Stimulated activated CD4-positive, alpha-beta T cell treated with anti-CD3 and anti-CD28 coated beads, TNF-alpha, amount 100 ng/mL, for 48 hours (primary cell): Measurements from ENCODE around the gene TAMALIN.

Experiments used
- DNase-seq, 3 donors: peaks; one replicate each; pipeline ENCODE4 v3.0.0-alpha.2; 2020; ENCODE audit warnings: low read depth in 3 of 3

Gene TAMALIN

DNA sequence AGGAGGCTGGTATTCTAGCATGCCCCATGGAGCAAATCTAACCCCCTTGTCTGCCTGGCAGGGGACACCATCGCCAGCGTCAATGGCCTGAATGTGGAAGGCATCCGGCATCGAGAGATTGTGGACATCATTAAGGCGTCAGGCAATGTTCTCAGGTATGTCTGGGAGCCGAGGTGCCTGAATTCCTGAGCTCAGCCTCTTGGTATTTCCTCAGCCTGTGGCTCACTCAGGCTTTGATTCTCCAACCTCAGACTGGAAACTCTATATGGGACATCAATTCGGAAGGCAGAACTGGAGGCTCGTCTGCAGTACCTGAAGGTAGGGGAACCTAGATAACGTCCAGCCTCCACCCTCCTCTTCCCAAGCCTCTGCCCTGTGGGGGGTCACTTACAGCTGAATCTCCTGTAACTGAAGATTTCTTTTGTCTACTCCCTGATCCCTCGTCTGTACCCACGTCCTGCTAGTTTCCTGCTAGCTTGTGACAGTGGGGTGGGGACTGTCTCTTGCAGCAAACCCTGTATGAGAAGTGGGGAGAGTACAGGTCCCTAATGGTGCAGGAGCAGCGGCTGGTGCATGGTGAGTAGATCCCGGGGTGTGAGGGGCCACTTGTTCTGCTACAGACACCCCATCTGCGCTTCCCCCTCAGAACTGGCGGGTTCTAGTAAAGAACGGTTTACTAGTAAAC, 7.0 kb downstream of the TAMALIN start:
- DNase-seq = no peak

DNA sequence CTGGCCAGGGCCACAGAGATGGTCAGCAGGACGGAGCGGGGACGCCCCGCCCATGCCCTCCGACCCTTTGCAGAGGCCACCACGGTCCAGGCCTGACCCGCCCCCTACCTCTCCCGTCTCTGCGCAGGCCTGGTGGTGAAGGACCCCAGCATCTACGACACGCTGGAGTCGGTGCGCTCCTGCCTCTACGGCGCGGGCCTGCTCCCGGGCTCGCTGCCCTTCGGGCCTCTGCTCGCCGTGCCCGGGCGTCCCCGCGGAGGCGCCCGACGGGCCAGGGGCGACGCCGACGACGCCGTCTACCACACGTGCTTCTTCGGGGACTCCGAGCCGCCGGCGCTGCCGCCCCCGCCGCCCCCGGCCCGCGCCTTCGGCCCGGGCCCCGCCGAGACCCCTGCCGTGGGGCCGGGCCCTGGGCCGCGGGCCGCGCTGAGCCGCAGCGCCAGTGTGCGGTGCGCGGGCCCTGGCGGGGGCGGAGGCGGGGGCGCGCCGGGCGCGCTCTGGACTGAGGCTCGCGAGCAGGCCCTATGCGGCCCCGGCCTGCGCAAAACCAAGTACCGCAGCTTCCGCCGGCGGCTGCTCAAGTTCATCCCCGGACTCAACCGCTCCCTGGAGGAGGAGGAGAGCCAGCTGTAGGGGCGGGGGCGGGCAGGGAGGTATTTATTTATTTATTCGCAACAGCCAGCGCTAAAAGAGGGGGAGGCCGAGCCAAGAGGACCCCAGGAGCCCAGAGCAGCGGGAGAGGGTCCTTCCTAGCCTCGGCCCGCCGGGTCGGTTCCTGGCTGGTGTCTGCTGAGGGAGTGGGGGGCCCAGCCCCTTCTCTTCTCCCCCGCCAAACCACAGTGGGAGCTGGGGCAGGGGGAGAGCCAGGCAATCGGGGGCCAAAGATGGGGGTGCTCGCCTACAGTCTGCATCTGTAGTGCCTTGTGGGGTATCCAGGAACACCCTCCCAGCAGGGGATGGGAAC, 8.1 kb downstream of the TAMALIN start:
- no peak for DNase-seq

DNA sequence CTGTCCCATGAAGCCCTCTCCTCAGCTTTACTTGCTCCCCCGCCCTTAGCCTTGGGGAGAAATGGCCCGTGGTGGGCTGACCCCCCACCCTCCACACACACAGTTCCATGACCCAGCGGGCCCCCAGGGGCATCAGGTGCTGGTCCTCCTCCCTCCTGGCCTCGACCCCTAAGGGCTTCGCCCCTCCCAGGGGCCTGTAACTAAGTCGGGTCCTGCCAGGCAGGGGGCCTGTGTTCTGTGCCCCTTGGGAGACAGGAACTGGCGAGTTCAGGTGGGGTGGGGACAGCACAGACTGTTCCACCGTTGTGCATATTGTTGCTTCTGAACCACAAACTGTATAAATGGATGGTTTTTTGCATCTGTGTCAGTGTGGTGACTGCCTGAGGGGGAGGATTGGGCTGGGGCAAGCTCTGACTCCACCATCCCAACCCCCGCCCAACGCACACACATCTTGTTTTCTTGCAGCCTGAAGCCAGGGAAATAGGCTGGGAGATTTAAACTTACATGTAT, 8.8 kb downstream of the TAMALIN start:
- no peak for DNase-seq

DNA sequence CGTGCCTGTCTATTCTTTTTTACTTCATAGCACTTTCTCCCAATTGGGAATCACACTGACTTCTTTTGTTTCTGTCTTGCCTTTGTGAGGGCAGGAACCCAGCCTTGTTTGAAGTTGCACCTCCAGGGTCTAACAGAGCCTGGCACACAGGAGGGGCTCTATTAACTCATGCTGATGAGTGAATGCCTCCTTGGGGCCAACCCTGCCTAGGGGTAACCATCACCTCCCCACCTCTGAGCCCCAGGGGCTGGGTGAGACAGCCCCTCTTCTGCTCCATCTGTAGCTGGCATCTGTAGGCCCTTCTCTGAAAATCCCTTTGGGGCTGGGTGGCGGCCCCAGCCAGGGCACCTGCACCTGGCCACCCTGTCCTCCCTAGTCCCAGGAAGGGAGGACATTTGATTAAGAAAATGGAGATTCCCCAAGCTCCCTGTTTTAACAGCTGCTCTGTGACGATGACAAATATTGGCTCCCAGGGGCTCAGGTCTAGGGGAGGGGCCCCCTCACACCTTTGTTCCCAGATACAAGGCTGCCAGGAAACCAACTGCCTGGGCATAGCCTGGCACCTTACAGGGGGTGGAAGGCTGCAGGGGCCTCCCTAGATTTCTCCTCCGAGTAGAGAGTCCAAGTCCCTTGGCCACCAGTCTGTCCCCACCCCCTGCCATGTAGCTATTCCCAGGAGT, 11.8 kb downstream of the TAMALIN start:
- DNase-seq = no peak

DNA sequence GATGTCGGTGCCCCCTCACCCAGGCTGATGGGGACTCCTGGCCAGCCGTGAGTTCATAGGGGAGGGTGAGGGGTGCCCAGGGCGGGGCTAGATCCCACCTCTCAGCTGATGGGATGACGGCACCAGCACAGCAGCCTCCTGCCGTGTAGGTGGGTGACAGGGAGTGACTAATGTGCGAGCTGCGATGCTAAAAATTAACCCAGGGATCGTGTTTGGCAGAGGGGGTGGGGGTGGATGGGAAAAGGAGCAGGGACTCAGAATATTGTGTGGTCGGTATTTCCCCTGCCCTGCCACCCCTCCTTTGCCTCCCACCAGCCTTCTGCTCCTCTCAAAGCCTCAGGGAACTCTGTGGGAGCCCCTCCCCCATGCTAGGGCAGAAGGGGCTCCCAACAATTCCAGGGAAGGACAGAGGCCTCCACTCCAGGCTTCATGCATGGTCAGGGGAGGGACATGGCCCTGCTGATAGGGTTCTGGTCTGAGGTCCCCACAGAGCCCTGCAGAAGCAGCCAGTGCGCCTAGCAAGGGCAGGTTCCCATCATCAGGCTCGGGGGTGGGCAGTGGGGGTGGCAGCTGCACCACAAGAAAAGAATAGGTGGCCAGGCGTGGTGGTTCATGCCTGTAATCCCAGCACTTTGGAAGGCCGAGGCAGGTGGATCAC, 12.5 kb downstream of the TAMALIN start:
- no peak for DNase-seq

DNA sequence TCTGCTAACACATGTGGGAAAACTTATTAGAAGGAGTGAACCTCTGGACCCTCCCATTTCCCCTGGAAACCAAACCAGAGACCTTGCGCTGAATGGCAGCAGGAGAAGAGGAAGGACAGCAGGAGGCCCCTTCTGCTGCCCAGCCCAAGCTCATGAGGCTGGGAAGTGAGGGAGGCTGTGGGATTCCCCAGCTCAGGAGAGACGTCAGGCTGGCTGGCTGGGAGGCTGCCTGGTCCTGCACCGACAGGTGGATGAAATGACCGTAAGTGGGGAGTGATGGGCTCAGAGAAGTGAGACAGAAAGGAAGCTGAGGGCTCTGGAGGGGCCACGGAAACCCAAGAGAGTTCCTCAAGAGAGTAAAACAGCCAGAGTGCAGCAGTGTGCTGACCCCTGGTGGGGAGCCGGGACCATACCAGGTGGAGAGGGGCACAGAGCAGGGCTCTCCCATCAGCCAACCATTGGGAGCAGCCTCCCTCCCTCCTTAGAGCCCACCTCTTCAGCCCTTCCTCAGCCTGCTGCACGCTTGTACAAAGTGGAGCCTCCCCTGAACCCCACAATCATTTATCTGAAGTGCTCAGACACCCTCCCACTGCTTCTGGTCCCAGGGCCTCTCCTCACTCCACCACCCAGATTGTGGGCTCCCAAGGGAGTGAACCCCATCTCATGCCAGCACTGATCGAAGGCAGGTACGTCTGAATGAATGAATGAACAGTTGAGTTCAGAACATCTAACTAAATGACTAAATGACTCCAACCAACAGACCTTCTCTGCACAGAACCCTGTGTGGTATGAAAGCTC, 14.0 kb downstream of the TAMALIN start:
- peak; percentile 30 to 53 (median 44) for DNase-seq

DNA sequence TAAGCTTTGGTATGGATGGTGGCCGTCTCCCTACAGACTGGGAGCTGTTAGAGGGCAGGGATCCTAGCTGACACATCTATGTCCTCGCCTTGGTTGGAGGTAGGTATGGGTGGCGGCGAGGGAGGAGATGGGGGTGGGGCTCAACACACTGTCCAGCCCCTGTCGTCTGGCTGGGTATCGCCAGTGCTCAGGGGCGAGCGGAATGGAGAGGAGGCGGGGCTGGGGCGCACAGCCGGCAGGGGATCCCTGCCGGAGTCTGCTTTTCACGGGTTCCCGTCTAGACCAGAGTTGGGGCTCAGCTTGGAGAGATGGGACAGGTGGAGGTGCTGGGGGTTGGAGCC, 16.1 kb downstream of the TAMALIN start:
- no peak for DNase-seq

DNA sequence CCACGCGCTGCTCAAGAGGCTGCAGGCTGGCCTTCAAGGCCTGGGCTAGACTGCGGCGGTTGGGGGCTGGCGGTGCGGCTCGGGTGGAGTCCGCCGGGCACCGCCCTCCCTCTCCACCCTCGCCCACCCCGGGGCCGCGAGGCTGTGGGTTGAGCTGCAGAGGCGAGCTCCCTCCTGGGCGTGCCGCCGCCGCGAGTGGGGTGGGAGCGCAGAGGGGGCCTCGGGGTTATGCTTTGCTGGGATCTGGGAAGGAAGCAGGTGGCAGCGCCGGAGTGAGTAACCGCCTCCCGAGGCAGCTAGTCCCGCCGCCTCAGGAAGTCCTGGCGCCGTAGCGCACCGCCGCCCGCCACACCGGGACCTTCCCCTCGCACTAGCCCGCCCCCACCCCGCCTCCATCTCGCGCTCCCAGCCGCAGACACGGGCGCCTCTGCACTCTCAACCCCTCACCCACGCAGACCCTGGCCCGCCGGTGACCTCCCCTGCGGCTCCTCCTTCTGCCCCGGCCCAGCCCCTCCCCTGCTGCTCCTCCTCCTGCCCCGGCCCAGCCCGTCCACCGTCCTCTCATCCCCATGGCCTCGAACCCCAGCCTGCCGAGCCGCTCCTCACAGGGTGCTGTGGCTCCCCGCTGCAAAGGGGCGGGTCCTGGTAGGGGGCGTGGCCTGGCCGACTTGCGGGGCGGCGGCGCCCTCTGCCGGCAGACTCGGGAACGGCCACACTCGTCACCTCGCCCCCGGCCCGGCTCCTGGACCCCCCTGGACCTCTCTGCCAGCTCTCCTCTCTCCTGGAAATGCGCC, 16.6 kb downstream of the TAMALIN start:
- DNase-seq = peak; percentile 86 to 97 (median 89)

DNA sequence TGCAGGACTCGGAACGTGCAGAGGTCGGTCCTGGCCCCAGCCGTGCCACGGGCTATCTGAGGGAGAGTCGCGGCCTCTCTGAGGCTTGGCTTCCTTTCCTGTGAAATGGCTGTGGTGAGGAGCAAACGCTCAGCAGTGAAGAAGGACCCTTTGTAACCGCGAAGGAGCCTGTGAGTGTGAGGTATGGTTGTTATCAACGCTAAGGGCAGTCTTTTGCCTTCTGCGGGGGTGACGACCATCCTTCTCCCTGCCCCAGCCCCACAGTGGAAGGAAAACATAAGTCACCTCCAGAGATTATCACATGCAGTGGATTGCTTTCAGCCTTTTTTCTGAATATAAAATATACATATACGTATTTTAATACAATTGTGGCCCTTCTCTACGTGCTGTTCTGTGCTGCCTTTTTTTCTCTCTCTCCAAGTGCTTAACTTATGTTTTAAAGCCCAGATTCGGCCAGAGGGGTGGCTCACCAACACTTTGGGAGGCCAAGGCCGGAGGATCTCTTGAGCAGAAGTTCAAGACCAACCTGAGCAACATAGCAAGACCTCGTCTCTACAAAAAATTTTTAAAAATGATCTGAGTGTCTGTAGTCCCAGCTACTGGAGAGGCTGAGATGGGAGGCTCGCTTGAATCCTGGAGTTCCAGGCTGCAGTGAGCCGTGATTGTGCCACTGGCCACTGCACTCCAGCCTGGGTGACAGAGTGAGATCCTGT, 17.4 kb downstream of the TAMALIN start:
- no peak for DNase-seq

DNA sequence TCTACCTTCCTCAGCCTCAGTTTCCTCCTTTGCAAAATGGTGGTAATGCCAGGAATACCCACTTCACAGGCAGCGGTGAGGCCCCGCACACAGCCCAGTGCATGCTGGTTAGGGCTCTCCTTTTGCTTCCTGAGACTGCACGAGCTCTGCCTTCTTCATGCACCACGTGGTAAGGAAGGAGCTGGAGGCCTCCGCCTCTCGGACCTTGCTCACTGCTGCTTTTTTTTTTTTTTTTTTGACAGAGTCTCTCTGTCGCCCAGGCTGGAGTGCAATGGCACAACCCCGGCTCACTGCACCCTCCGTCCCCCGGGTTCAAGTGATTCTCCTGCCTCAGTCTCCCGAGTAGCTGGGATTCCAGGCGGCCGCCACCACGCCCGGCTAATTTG, 18.1 kb downstream of the TAMALIN start:
- peak; percentile 35 to 68 (median 46) for DNase-seq

DNA sequence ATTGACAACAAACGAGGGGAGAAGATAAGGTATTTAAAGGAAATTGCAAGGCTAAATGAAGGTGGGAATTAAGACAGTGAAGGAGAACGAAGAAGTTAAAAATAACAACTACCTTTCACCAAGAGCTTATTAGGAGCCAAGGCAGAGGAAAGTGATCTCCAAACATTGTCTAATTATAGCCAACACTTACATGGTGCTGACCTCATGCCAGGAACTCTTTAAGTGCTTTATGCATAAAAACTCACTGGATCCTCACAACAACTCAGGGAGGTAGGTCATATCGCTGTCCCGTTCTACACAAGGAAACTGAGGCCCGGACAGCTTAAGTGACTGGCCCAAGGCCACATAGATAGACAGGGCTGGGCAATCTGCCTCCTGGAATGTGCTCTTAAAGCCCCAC, 19.5 kb downstream of the TAMALIN start:
- DNase-seq = no peak

DNA sequence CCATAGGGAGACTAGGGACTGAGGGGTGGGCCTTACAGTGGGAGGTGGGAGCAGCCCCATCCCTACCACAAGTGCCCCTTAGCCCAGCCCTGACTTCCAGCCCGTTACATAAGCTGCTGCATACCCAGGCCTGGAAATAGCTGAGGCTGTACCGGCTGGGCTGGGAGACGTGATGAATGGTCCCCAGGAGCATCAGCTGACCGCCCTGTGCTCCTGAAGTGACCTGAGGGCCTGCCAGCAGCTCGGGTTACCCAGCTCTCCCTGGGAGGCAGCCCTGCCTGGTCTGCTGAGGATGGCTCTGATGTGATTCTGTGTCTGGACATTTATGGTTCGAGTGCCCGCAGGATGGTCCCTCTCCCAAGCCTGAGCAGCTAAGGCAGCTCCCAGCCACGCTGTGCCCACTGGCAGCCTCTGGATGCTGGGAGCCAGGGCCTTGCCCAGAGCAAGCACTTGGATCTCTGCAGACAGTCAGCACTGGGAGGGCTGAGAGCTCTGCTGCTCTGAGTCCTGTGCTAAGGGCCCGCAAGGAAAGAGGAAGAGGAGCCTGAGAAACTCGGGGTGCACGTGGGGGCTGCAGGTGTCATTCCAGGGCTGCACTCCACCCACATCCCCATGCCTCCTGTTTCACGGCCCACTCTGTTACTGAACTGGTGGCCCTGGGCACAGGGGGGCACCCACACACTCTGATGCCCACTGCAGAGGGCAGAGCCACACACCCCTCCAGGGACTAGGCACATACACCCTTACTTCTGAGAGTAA, 20.5 kb downstream of the TAMALIN start:
- no peak for DNase-seq

DNA sequence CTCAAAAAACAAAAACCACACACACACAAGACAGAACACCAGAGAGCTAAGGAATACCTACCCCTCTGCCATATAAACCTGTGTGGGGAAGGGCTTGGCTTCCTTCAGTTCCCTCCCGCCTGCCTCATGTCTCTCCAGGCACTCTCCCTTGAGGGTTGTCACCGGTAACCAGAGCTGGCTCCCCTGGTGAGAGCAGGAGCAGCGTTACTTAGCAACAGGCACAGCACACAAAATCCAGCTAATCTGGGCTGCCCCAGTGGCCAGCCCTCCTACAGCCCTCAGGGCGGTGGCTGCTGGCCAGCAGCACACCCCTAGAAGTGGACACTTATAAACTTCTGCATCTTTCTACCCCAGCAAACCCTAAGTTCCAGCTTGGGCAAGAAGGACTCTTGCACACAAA, 22.9 kb downstream of the TAMALIN start:
- DNase-seq = no peak

DNA sequence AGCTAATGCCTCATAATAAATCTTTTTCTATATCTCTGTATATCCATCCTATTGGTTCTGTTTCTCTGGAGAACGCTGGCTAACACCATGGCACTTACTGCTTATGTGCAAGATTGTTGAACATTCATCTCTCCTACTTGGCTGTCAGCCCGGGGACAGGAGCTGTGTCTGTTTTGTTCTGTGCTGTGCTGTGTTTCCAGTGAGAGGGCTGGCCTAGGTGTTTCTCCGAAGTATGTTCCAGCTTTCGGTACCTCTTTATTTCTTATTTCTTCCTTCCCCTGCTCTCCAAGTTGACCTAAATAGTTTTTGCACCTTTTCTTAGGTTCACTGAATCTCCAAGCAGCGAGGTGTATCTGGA, 25.7 kb downstream of the TAMALIN start:
- no peak for DNase-seq

DNA sequence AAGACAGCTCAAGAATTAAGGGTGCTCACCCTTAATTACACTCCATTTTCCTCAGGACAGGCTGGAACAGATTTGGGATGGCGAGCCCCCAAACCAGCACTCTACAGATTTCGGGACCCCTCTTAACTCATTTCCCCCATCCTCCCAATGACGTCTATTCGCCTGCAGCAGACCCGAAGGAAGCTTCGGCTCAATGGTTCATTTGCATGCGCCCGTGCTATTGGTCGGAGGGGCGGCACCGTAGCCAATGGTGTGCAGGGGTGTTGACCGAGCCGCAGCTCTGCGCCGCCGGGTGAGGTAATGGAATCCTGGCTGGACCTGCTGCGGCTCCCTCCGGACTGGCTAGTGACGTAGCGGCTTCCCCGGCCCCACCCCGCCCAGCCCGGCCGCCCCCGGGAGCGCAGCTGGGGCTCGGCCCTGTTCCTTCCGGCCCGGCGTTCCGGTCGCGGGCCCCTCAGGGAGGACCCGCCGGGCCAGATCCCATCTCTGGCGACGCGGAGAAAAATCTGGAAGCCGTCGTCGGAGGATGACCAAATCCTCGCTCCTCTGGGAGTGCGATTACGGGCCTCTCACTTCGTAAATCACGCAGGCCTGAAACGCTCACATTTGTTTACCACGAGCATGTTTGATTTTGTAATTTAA, 26.2 kb downstream of the TAMALIN start:
- peak; percentile 79 to 88 (median 80) for DNase-seq

DNA sequence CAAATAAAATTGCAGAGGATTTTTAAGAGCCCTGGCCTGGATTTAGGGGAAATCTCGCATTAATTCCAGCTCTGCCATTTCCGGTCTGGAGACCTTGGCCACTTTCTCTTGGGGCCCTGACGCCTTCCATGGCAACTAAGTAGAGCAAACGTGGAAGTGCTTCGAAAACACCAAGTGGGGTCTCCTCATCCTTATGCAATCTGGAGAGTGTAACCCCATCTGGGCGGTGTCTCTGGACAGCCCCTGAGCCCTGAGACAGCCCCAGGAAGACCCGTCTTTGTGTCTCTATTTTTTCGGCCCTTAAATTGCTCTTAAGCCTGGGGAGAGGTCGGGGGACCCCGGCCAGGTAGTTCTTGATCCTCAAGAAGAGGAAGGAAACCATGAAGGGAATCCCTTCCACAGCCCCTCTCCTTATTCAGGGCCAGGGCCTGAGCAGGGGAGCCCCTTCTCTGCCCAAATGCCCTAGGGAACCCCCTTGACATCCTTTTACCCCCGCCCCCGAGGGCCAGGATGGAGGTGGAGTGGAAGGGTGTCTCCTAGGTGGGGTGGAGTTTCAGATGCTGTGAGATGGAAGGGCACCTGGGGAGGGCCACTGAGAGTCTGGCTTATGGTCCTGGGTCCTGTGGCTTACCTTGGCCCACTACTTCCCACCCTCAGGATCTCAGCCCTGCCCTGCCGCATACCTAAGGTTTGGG, 26.8 kb downstream of the TAMALIN start:
- DNase-seq = no peak

DNA sequence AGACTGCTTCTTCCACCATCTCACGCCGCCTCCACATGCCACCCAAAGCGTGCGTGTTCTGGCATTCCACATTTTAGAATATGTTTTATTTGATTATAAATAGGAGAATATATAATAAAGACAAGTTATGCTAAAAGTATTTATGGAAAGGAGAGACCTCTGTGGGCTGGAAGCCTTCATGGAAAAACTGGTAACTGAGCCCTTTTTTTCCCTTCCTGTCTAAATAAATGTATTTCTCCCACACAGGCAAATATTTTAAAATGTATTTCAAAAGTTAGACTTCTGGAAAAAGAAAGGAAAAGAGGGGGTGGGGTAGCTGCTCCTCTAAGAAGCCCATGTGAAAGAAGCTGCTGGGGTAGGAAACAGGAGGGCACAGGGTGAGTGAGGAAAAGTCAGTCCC, 28.4 kb downstream of the TAMALIN start:
- no peak for DNase-seq

DNA sequence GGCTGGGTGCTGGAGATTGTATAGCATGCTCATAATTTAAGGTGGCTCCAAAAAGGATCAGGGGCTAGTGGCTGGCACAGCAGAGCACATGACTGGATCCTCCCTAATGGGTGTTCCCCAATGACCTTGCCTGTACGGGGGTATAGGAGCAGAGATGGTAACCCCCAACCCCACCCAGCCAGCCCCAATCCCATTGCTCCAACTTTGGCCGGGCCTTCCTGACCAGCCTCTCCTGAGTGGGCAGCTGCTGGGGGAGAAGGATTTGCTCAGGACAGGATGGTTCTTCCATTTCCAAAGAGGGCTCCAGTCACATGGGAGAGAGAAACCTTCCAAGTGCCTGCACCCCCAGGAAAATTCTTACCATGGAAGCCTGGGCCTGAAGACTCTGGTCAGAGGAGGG, 29.2 kb downstream of the TAMALIN start:
- no peak for DNase-seq
